HUES64 (cell line): ENCODE measurements around the gene OR52J3.
"Not testable (repeated sequence)": the region's sequence is repeated elsewhere in the genome, so short reads cannot be mapped to it uniquely, and the experiment has no call there.

Experiments used
- H3K27ac ChIP-seq: 2 replicates; pipeline ENCODE4 v1.7.0; 2013; ENCODE audit warnings: low read depth, low read length, inconsistent platforms
- H3K27me3 ChIP-seq: 2 replicates; pipeline ENCODE4 v1.6.1; 2013; ENCODE audit warnings: mild to moderate bottlenecking, low read length; ENCODE audit not compliant: insufficient read depth
- H3K36me3 ChIP-seq: 2 replicates; pipeline ENCODE4 v1.6.1; 2013; ENCODE audit warnings: mild to moderate bottlenecking, low read length; ENCODE audit not compliant: insufficient read depth
- H3K4me1 ChIP-seq: 2 replicates; pipeline ENCODE4 v1.6.1; 2013; ENCODE audit warnings: mild to moderate bottlenecking, low read length, moderate library complexity; ENCODE audit not compliant: insufficient read depth
- H3K4me3 ChIP-seq: 2 replicates; pipeline ENCODE4 v1.5.1; 2013; ENCODE audit warnings: mild to moderate bottlenecking, low read length, moderate library complexity
- H3K9ac ChIP-seq: 2 replicates; pipeline ENCODE4 v1.6.1; 2013; ENCODE audit warnings: mild to moderate bottlenecking, low read depth, low read length
- H3K9me3 ChIP-seq: 2 replicates; pipeline ENCODE4 v1.6.1; 2013; ENCODE audit warnings: low read depth, low read length; ENCODE audit not compliant: insufficient read depth
- WGBS: fragments of 150-250, 120-280 bp; methylation state at CpG from one replicate; pipeline ENCODE4 v1.1.7; 2013; ENCODE audit warnings: missing lambda C conversion rate; 5-methylcytosine and 5-hydroxymethylcytosine counted together

The OR52J3 gene

DNA sequence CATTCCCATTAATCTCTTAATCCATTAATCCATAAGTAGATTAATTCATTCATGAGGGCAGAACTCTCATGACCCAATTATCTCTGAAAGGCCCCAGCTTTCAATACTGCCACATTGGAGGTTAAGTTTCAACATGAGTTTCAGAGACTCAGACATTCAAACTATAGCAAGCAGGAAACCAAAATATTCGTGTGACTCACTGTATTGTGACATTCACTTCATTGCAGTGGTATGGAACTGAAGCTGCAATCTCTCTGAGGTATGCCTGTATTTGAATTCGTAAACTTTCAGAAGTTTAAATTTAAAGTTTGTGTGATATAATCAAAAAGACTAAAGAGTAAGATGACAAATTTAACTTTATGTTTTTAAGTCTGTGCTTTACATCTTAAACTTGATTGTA is 2.9 kb upstream of the OR52J3 start:
- no peaks in the 10 kb centered on the region for H3K36me3 ChIP-seq
- no peaks in the 10 kb centered on the region for H3K4me1 ChIP-seq
- no peak overlapping the region for H3K4me3 ChIP-seq
- H3K27ac ChIP-seq, result no peak overlapping the region
- whole genome bisulfite sequencing, result 68% methylated on average over 2 of the region's 2 CpGs
- H3K9me3 ChIP-seq, result no peaks in the 10 kb centered on the region
- no peak overlapping the region for H3K9ac ChIP-seq
- H3K27me3 ChIP-seq, result no peaks in the 10 kb centered on the region

DNA sequence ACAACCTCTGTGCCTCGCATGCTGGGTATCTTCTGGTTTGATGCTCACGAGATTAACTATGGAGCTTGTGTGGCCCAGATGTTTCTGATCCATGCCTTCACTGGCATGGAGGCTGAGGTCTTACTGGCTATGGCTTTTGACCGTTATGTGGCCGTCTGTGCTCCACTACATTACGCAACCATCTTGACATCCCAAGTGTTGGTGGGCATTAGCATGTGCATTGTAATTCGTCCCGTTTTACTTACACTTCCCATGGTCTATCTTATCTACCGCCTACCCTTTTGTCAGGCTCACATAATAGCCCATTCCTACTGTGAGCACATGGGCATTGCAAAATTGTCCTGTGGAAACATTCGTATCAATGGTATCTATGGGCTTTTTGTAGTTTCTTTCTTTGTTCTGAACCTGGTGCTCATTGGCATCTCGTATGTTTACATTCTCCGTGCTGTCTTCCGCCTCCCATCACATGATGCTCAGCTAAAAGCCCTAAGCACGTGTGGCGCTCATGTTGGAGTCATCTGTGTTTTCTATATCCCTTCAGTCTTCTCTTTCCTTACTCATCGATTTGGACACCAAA is 516 bp downstream of the OR52J3 start:
- no peaks in the 10 kb centered on the region for H3K27me3 ChIP-seq
- H3K9ac ChIP-seq, result no peak overlapping the region
- no peaks in the 10 kb centered on the region for H3K9me3 ChIP-seq
- H3K27ac ChIP-seq, result no peak overlapping the region
- H3K36me3 ChIP-seq, result no peaks in the 10 kb centered on the region
- no peak overlapping the region for H3K4me3 ChIP-seq
- H3K4me1 ChIP-seq, result no peaks in the 10 kb centered on the region
- 94% methylated on average over 15 of the region's 15 CpGs for WGBS

DNA sequence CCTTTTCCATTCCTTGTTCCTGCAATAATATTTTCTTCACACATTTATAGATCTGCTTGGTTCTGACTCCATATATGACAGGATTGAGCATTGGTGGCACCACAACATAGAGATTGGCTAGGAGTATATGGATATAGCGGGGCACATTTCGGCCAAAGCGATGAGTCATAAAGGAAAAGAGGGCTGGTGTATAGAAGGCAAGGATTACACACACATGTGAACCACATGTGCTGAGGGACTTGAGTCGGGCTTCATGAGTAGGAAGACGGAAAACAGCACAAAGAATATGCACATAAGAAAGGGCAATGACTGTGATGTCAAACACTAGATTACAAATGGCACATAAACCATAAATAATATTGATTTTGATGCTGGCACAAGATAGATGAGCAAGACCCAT is 12.4 kb downstream of the OR52J3 start:
- not testable (repeated sequence) for H3K9me3 ChIP-seq, H3K4me1 ChIP-seq, H3K27ac ChIP-seq, H3K4me3 ChIP-seq, H3K9ac ChIP-seq, H3K36me3 ChIP-seq, H3K27me3 ChIP-seq
- WGBS, result 80% methylated on average over 2 of the region's 5 CpGs

DNA sequence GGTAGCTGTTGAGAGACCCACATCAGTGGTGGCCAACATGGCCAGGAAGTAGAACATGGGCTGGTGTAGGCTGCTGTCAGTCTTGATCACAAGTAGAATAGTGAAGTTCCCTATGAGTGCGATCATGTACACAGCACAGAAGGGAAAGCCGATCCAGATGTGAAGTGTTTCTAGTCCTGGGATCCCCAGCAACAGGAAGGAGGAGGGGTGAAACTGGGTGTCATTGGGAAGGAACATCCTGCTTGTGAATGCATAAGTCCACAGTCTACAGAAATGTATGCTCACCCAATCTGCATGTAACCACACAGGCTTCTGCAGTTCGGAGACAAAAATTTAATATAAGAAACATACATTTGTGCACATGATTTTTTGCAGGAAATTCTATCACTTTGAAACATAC is 13.1 kb downstream of the OR52J3 start, which contains the start of gene OR52E2:
TSS of gene OR52E2 (minus strand) at position 237 of the 400 bp plus-strand sequence. CDS start at position 237, 0 bp downstream.
- Histone ChIP-seq H3K27me3 (no peaks in the 10 kb centered on the region), H3K4me3 (no peak within 1 kb of the TSS), H3K27ac (no peak within 1 kb of the TSS), H3K9me3 (no peaks in the 10 kb centered on the region), H3K36me3 (no peaks in the 10 kb centered on the region), H3K9ac (no peak within 1 kb of the TSS), H3K4me1 (no peaks in the 10 kb centered on the region)
- 88% methylated on average over 3 of the region's 3 CpGs for WGBS

DNA sequence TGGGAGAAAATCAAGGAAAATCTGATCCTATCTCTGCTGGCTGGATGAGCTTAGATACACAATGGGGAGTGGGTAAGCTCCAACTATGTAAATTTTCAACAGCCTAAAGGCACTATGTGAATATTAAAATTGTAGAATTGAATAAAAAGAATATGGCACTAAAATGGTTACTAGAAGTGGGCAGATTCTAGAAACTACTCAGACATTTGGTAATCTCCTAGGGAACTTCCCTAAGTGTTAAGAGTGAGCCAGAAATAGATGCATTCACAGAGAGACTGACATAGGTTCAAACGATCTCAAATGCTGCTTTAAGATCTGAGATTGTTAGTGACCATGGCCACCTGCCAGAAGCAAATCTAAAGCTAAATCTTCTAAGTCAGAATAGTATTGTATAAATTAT is 18.7 kb downstream of the OR52J3 start:
- no peak overlapping the region for H3K9ac ChIP-seq
- no peaks in the 10 kb centered on the region for H3K27me3 ChIP-seq
- H3K9me3 ChIP-seq, result no peaks in the 10 kb centered on the region
- H3K36me3 ChIP-seq, result no peaks in the 10 kb centered on the region
- WGBS, result 84% methylated on average over 1 of the region's 1 CpG
- no peak overlapping the region for H3K27ac ChIP-seq
- no peaks in the 10 kb centered on the region for H3K4me1 ChIP-seq
- H3K4me3 ChIP-seq, result no peak overlapping the region

DNA sequence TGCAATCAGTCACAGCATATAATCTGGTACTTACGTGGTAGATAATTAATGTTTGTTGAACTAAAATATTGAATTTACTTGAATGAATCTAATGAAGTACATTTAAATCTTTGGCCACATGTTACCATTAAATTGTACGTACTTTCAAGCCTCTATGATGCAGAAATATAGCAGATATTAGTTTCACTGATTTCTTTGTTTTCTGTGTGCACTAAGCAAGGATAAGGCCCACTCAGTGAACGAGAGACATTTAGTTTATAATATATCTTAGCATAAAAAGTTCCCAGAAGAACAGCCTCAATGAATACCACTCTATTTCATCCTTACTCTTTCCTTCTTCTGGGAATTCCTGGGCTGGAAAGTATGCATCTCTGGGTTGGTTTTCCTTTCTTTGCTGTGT is 22.9 kb downstream of the OR52J3 start, which contains the start of gene OR52E1:
TSS of gene OR52E1 (plus strand) at position 301 of the 400 bp plus-strand sequence.
- H3K27me3 ChIP-seq, result no peaks in the 10 kb centered on the region
- H3K36me3 ChIP-seq, result no peaks in the 10 kb centered on the region
- no peak within 1 kb of the TSS for H3K4me3 ChIP-seq
- WGBS, result 86% methylated on average over 2 of the region's 3 CpGs
- H3K27ac ChIP-seq, result no peak within 1 kb of the TSS
- no peak within 1 kb of the TSS for H3K9ac ChIP-seq
- H3K9me3 ChIP-seq, result no peaks in the 10 kb centered on the region
- H3K4me1 ChIP-seq, result no peaks in the 10 kb centered on the region

DNA sequence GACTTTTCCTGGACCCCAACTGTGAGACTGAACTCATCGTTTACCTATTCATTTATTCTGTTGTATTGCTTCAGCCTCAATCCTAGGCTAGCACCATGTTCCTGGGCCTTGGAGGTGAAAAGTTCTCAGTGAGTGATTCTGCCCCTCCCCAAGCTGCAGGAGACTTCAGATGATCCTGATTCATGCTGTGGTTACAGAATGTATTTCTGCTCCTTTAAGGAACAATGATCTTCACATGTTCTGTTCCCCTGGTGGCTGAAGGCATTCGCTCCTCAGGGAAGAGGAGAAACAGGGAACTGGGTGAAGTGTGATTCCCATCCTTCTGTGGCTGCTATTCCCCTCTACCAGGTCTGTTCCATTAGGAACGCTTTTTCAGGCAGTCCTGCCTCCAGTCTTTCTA is 25.5 kb downstream of the OR52J3 start:
- no peak overlapping the region for H3K4me3 ChIP-seq
- no peak overlapping the region for H3K9ac ChIP-seq
- no peaks in the 10 kb centered on the region for H3K27me3 ChIP-seq
- no peaks in the 10 kb centered on the region for H3K36me3 ChIP-seq
- no peak overlapping the region for H3K27ac ChIP-seq
- WGBS, result 76% methylated on average over 3 of the region's 3 CpGs
- H3K4me1 ChIP-seq, result no peaks in the 10 kb centered on the region
- H3K9me3 ChIP-seq, result no peaks in the 10 kb centered on the region

DNA sequence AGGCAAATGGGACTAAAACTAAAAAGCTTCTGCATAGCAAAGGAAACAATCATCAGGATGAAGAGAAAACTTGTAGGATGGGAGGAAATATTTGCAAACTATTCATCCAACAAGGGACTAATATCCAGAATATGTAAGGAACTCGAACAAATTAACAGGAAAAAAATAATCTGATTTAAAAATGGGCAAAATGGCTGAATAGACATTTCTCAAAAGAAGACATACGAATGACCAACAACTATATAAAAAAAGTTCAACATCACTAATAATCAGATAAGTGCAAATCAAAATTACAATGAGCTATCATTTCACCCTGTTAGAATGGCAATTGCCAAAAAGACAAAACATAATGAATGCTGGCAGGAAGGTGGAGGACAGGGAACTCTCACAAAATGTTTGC is 35.1 kb downstream of the OR52J3 start:
- H3K9me3 ChIP-seq, result no peaks in the 10 kb centered on the region
- H3K27ac ChIP-seq, result no peak overlapping the region
- 100% methylated on average over 1 of the region's 2 CpGs for WGBS
- H3K4me1 ChIP-seq, result no peaks in the 10 kb centered on the region
- no peak overlapping the region for H3K4me3 ChIP-seq
- no peaks in the 10 kb centered on the region for H3K36me3 ChIP-seq
- H3K9ac ChIP-seq, result no peak overlapping the region
- no peaks in the 10 kb centered on the region for H3K27me3 ChIP-seq

DNA sequence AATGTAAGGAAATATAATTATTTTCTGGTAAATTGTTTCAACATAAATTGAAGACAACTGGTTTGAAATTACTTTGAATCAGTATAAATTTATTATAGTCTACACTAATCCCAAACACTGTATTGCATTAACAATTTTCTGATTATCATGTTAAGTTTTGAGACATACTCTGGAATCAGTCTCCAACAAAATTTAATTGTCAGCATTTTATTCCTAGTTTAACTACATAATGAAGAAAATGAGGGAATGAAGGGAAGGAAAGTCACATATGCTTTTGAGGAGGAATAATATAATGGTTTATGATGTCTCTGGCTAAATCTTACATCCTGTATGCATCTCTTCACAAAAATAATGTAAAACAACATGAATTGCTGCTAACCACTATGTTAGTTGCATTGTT is 37.3 kb downstream of the OR52J3 start:
- Histone ChIP-seq H3K27me3 (no peaks in the 10 kb centered on the region), H3K36me3 (no peaks in the 10 kb centered on the region), H3K9me3 (no peaks in the 10 kb centered on the region), H3K27ac (no peak overlapping the region), H3K4me1 (0 out of 2 replicates have a peak, but pooled peaks cover 8% of the 10 kb centered on the region), H3K4me3 (no peak overlapping the region), H3K9ac (no peak overlapping the region)

DNA sequence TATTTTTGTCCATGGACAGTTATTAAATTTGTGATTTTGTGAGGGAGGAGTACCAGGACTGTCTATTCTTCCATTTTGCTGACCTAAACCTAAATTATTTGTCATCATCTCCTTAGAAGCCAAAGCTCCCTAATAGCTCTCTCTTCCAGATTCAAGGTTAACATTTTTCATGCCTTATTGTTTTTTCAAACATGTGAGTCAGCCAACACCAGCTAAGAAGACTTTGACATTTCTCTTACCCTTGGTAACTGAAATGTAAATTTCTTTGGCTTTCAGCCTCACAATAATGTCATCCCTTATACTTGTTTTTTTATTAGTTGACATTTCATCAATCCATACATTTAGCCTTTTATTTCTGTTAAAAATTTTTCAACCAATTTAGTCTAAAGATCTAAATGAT is 42.2 kb downstream of the OR52J3 start:
- Histone ChIP-seq H3K27me3 (no peaks in the 10 kb centered on the region), H3K27ac (no peak overlapping the region), H3K9ac (no peak overlapping the region), H3K36me3 (no peaks in the 10 kb centered on the region), H3K4me1 (0 out of 2 replicates have a peak, but pooled peaks cover 8% of the 10 kb centered on the region), H3K9me3 (no peaks in the 10 kb centered on the region), H3K4me3 (no peak overlapping the region)

DNA sequence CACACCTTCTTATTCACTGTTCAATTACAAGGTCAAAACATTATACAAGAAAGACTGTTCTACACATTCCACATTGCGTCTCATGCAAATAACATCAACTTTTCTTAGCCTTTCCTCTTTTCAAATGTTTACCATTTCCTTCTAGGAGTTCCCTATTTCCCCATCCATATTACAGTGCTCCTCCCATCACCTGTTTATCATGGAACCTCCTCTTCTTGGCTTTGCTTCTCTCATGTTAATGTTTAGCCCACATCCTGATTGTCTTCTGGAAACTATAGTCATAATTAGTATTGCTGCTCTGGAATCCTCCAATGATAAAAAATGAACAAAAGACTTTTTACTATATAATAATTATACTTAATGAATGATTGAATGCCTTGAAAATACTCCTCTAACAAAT is 44.3 kb downstream of the OR52J3 start:
- no peaks in the 10 kb centered on the region for H3K36me3 ChIP-seq
- 0 out of 2 replicates have a peak, but pooled peaks cover 8% of the 10 kb centered on the region for H3K4me1 ChIP-seq
- H3K9ac ChIP-seq, result no peak overlapping the region
- H3K27me3 ChIP-seq, result no peaks in the 10 kb centered on the region
- H3K27ac ChIP-seq, result no peak overlapping the region
- no peaks in the 10 kb centered on the region for H3K9me3 ChIP-seq
- WGBS, result 98% methylated on average over 1 of the region's 1 CpG
- H3K4me3 ChIP-seq, result no peak overlapping the region
